Umbilical cord (tissue), 2 donors: ENCODE measurements around the gene RYR3. TPM values are rescaled to one million over a fixed set of nuclear protein-coding genes. Genes with fewer than 3 reads are reported as not detected.

Experiments used
- DNase-seq: peaks from one replicate; pipeline ENCODE4 v3.0.0-alpha.2; 2015; ENCODE audit warnings: low spot score
- total RNA-seq: library from RNA; depleted of rRNA; stranded (reverse); fragments of >200 nt; gene quantifications from one replicate; pipeline ENCODE4 v1.2.3, GENCODE V29; 2014; ENCODE audit warnings: low replicate concordance; ENCODE audit not compliant: insufficient read depth

Gene RYR3
- total RNA-seq, 1 donor from 2014 or later = 11.6 TPM

GRCh38 chr15:33448961-33449606, 138.3 kb downstream of the RYR3 start:
- DNase-seq = no peak

- peak; percentile 55 for DNase-seq
Measured at GRCh38 chr15:33449810-33450209, 139.0 kb downstream of the RYR3 start.

DNA sequence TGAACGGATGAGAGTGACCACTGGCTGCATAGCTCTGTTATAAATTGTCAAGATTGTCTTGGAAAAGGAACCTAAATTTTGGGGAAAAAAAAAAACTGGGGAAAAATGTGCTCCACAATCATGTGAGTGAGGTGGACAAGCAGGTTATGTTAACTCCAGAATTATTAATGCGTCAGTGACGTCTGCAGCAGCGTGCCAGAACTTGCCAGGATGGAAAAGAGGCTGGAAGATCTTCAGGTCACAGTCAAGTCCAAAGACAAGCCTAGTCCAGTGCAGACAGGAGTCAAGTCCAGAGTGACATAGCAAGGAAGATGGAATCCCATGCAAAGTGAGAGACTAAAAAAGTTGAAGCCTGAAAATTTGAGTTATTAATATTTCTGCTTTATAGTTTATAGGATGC, 140.6 kb downstream of the RYR3 start:
- DNase-seq = peak; percentile 45

DNA sequence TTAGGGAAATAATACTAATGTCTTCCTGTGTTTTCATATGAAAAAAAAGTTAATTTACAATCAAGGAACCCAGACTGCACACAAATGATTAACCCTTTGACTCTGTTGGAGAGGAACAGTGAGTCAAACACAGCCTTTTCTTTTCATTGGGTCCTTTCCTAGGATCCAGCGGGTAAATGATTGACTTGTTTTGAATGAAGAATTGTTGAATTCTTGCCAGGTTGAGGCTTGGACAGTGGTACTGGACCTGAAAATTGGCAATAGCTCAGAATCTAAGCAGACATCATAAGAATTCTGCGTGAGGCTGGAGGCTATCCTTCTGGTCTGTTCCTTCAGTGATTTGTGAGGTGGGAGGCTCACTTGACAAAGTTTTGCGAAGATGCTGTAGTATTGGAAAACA, 143.0 kb downstream of the RYR3 start:
- DNase-seq = no peak

DNA sequence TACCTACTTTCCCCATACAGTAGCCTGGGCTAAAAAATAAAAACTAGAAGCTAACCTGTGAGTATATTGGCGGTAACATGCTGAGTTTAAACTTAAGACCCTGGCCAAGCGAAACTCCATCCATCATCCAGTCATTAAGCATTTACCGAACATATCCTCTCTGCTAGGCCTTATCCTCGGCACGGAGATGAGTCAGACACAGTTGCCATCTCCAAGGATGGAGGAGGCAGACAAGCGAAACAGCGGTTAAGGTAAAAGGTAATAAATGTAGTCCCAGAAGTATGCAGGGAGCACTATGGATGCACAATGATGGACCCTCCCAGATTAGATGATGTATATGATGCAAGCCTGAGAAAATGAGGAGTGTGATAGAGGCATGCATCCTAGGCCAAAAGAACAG, 143.6 kb downstream of the RYR3 start:
- no peak for DNase-seq

DNA sequence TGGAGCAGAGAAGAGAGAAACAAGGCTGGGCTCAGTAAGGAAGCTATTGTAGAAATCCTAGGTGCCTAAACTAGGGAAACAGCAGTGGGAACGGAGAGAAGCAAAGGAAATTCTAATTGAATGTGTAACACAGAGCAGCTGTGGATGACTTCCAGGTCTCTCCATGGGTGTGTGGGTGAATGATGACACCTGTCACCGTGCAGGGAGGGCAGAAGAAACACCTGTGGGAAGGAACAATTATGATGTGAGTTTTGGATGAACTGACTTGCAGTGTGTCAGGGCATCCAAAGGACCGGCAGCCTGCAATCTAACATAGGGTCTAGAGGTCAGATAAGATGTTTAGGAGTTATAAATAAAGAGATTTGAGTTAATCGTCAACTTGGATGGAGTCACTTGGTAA, 144.2 kb downstream of the RYR3 start:
- no peak for DNase-seq

GRCh38 chr15:33458421-33458820, 147.7 kb downstream of the RYR3 start:
- DNase-seq = no peak

- DNase-seq = peak; percentile 37
Measured at GRCh38 chr15:33460166-33460805, 149.5 kb downstream of the RYR3 start.

- no peak for DNase-seq
Measured at GRCh38 chr15:33461671-33462070, 150.9 kb downstream of the RYR3 start.

DNA sequence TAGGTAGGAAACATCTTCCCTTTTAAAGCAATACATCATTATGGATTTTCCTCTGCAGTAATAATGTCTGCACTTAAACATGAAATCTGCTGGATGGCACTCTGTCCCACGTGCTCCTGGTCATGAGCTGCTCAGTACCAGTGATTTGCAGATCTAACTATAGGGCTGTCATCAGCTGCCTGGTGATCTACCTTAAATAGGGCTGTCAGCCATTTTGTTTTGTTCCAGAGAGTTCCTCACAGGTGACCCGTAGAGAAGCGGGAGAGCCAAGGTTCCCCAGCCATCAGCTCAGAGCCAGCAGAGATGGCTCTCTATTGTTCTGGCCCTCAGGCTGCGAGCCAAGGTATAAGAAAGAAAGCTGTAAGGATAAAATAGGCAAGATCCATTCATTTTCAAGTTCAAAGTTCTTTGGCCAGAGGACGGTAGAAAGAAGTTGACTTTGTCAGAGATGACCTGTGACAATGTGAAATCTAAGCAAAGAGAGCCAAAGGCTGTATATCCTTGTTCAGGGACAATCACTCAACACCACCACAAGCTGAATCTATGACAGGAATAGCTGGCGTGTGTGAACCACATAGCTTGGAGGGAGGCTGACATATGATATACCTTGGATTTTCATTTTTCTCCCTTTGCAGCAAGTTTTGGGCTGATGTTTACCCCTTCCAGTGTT, 156.5 kb downstream of the RYR3 start:
- no peak for DNase-seq

DNA sequence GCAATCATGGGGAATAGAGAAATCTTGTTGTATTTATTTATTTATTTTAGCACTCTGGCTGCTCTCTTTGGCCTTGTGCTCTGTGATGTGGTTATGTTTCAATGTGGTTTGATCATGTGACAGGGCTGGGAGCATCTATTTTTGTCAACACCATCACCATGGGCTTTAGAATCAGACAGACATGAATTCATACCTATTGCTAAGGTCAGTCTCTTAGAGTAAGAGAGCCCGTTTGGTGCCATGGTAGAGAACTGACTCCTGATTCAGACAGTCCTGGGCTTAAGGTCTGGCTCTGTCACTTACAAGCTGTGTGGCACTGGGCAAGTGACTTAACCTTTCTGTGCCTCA, 157.0 kb downstream of the RYR3 start:
- DNase-seq = no peak

DNA sequence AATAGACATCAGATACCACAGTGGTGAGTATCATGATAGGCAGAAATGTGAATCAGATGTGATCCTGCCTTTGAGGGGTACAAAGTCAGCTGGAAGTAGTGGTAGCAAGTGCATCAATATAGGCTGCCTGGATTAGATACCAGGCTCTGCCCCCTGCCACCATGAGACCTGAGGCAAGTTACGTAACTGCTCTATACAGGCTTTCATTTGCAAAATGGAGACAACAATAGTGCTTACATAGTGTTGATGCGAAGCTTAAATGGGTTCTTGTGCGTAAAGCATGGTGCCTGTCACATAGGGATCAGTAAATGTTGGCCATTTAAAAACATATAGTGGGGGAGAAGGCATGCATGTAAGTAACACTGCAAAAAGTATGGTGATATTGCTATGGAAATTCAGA, 158.0 kb downstream of the RYR3 start:
- DNase-seq = no peak

DNA sequence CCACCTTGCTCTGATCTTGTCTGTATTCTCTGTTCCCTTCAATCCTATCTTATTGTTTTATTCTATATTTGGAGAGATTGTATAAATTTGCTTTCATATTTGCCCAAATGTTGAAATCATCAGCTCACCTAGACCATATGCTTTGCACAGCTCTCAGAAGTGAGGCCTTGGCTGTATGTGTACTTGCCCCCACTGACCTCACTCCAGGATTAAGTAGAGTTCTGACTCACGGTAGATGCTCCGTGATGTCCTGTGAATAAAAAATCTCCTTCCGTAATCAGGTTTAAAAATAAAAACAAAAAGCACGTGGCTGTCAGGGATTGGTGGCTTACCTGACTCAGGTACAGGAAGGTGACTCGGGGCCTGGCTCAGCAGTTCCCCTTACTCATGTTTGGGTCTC, 162.2 kb downstream of the RYR3 start:
- no peak for DNase-seq

DNA sequence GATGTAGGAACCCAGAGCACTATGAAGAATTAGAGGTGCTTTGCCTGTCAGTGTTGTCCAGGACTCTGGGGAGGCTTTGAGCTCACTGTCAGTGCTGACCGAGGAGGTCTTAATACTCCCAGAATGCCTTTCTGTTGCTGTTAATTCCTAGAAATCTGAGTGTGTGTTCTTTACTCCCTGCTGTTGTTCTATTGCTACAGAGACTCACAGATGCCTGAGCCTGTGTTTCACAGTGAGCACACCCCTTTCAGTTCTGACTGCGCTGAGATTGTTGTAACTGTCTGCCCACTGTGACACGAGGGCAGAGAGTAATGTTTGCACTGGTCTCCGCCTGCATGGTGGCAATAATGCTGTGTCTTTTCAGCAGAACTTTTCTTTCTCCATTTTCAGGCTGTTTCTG, 162.9 kb downstream of the RYR3 start:
- DNase-seq = no peak

DNA sequence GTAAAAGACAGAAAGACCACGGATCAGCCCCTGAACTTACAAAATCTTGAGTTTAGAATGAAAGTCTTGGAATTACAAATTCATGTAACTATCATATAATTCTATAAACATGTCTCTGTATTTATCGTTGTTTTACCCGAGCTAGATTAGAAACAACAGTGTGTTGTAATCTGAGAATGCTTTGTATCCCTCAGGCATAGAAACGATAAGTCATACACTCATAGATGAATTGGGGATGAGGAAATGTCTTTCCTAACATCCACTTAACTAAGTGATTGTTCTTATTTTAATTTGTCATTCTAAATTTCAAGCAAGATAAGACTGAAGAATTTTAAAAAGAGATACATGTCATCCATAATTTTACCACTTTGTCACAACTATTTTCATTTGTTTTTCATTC, 165.3 kb downstream of the RYR3 start:
- no peak for DNase-seq

GRCh38 chr15:33476908-33477307, 166.1 kb downstream of the RYR3 start:
- no peak for DNase-seq

GRCh38 chr15:33489335-33489734, 178.6 kb downstream of the RYR3 start:
- DNase-seq = no peak

- DNase-seq = peak; percentile 8
Measured at GRCh38 chr15:33490703-33491102, 179.9 kb downstream of the RYR3 start.

DNA sequence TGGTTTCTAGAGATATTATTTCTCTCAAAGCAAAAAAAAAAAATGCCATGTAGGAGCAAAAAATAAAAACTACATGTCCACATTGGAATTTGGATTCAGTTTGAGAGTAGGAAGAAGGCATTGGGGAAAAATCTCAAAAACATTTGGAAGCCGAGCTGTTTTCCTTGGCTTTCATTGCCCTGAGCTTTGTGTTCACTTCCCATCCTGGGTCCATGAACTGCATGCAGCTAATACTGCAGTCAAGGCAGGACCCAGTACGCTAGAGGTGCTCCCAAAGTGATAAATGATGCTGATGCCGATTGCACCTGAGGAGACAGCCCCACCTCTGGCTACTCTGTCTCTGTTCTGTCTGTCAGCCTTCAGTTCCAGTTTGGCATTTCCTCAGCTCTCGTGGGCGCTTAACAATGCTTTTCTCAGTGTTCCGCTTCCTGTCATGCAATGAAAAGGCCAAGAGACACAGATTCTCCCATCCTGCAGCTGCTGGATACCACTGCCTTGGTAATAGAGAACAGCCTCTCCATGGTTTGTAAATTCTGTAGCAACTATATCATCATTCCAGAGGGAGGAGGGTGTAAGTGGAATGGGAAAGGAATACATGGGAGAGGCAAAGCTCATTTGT, 181.8 kb downstream of the RYR3 start:
- no peak for DNase-seq

GRCh38 chr15:33494306-33494705, 183.5 kb downstream of the RYR3 start:
- no peak for DNase-seq

- DNase-seq = no peak
Measured at GRCh38 chr15:33500432-33501195, 189.8 kb downstream of the RYR3 start.

GRCh38 chr15:33503681-33504080, 192.9 kb downstream of the RYR3 start:
- no peak for DNase-seq
